Endothelial cell of umbilical vein (primary cell): ENCODE measurements around the gene SMPX. TPM values are rescaled to one million over a fixed set of nuclear protein-coding genes. Genes with fewer than 3 reads are reported as not detected.

Source experiments
- BruUV-seq: library from RNA; stranded (reverse); fragments of 400-500 nt; replicated peaks from 2 replicates; lab custom pipeline; 2021; lab: Mats Ljungman, UMichigan
- CTCF ChIA-PET: fragments of 300-600, 350-600 bp; sonication (Branson Sonifier 250); formaldehyde crosslinking; loops from one replicate; lab custom pipeline; 2021; ENCODE audit warnings: antibody characterized with exemption, inconsistent platforms; lab: Charles Lee
- POLR2A ChIA-PET: fragments of 300-600, 350-600 bp; sonication (Branson Sonifier 250); formaldehyde crosslinking; loops from one replicate; lab custom pipeline; 2021; ENCODE audit warnings: antibody characterized with exemption, inconsistent platforms; lab: Charles Lee
- DNase-seq: peaks from one replicate; pipeline ENCODE4 v3.0.0-alpha.2; 2011; ENCODE audit warnings: low read depth, low spot score
- FAIRE-seq: peaks from 2 replicates; lab custom pipeline; 2011; peaks lifted over from hg19 to GRCh38; lab: Jason Lieb, UNC
- H2AFZ ChIP-seq: 2 replicates; pipeline ENCODE4 v1.6.0; 2012; ENCODE audit warnings: low read depth, low read length, control low read depth, inconsistent platforms
- H3K27ac ChIP-seq: 2 replicates; pipeline ENCODE4 v1.5.1; 2011; ENCODE audit warnings: low read depth, mild to moderate bottlenecking, control low read depth, low read length, moderate library complexity; ENCODE audit not compliant: insufficient read depth
- H3K27me3 ChIP-seq, 2 experiments: 2 replicates each; pipeline versions ENCODE4 v1.6.0 to v1.6.1; 2011; ENCODE audit warnings: low read length in 2 of 2, mixed read lengths in 1 of 2; ENCODE audit not compliant: control insufficient read depth in 2 of 2, insufficient read depth in 2 of 2
- H3K36me3 ChIP-seq, 2 experiments: 2 replicates in 1 of 2; 3 replicates in 1 of 2; pipeline ENCODE4 v1.5.1; 2011; ENCODE audit warnings: low read length in 2 of 2, mild to moderate bottlenecking in 1 of 2, moderate library complexity in 1 of 2; ENCODE audit not compliant: control insufficient read depth in 2 of 2, insufficient read depth in 2 of 2; ENCODE audit errors: extremely low read depth in 1 of 2
- H3K4me1 ChIP-seq: 3 replicates; pipeline ENCODE4 v1.5.1; 2011; ENCODE audit warnings: mild to moderate bottlenecking, low read length; ENCODE audit not compliant: control insufficient read depth, insufficient read depth; ENCODE audit errors: extremely low read depth
- H3K4me2 ChIP-seq: 2 replicates; pipeline ENCODE4 v1.6.1; 2011; ENCODE audit warnings: low read length, control low read depth, mixed read lengths; ENCODE audit not compliant: insufficient read depth
- H3K4me3 ChIP-seq, 3 experiments: fragments of 200-600 bp in 1 of 3; sonication (generic), shearing (Covaris generic) in 1 of 3; replicated peaks in 1 of 3; 2 replicates each; pipeline ENCODE4 v1.5.1; 2011 to 2016; ENCODE audit warnings: control low read depth in 3 of 3, low read length in 3 of 3, mild to moderate bottlenecking in 2 of 3, inconsistent platforms in 1 of 3, low read depth in 1 of 3, moderate library complexity in 1 of 3; ENCODE audit not compliant: insufficient read depth in 1 of 3
- H3K79me2 ChIP-seq: 2 replicates; pipeline ENCODE4 v1.6.0; 2012; ENCODE audit warnings: low read length, inconsistent platforms; ENCODE audit not compliant: control insufficient read depth, insufficient read depth
- H3K9ac ChIP-seq: replicated peaks from 2 replicates; pipeline ENCODE3; 2011; ENCODE audit warnings: low read length, control low read depth; ENCODE audit not compliant: insufficient read depth; ENCODE audit errors: extremely low read depth
- H3K9me1 ChIP-seq: replicated peaks from 3 replicates; pipeline ENCODE4 v1.6.0; 2011; ENCODE audit warnings: mild to moderate bottlenecking, low read length; ENCODE audit not compliant: control insufficient read depth, insufficient read depth; ENCODE audit errors: extremely low read depth
- H3K9me3 ChIP-seq: replicated peaks from 2 replicates; pipeline ENCODE4 v1.5.1; 2012; ENCODE audit warnings: low read length, inconsistent platforms; ENCODE audit not compliant: control insufficient read depth, insufficient read depth
- H4K20me1 ChIP-seq: replicated peaks from 2 replicates; pipeline ENCODE3; 2011; ENCODE audit warnings: mild to moderate bottlenecking, low read length; ENCODE audit not compliant: control insufficient read depth, insufficient read depth; ENCODE audit errors: extremely low read depth
- EZH2 ChIP-seq: IDR thresholded peaks from 2 replicates; pipeline ENCODE4 v1.6.1; 2012; ENCODE audit warnings: borderline replicate concordance, low read depth, mild to moderate bottlenecking, moderate library complexity, low read length, inconsistent platforms; ENCODE audit not compliant: severe bottlenecking
- FOS ChIP-seq: IDR thresholded peaks from 2 replicates; pipeline ENCODE4 v1.6.1; 2011; ENCODE audit warnings: mild to moderate bottlenecking, low read length, moderate library complexity, borderline replicate concordance; ENCODE audit not compliant: insufficient read depth
- GATA2 ChIP-seq: IDR thresholded peaks from 2 replicates; pipeline ENCODE4 v1.7.0; 2011; ENCODE audit warnings: low read depth, mild to moderate bottlenecking, moderate library complexity, mixed read lengths, low read length; ENCODE audit not compliant: insufficient read length, insufficient read depth
- JUN ChIP-seq: IDR thresholded peaks from 2 replicates; pipeline ENCODE4 v1.6.1; 2011; ENCODE audit warnings: borderline replicate concordance, low read depth; ENCODE audit not compliant: insufficient read length, insufficient read depth
- MAX ChIP-seq: IDR thresholded peaks from 2 replicates; pipeline ENCODE4 v1.6.1; 2011; ENCODE audit not compliant: insufficient read depth, insufficient read length
- MYC ChIP-seq: IDR thresholded peaks from one replicate; pipeline ENCODE4 v1.6.1; 2011; ENCODE audit warnings: mild to moderate bottlenecking, low read depth, low read length
- POLR2A ChIP-seq: IDR thresholded peaks from 2 replicates; pipeline ENCODE4 v1.6.1; 2012; ENCODE audit warnings: low read depth, mild to moderate bottlenecking, control low read depth, low read length
- POLR2AphosphoS5 ChIP-seq: IDR thresholded peaks from 2 replicates; pipeline ENCODE4 v1.6.1; 2012; ENCODE audit warnings: low read depth, mild to moderate bottlenecking, control low read depth, low read length, moderate library complexity; ENCODE audit not compliant: insufficient read depth
- dilution Hi-C: fragments of 300-500 bp; cut with MboI; formaldehyde crosslinking; loops from one replicate; pipeline ENCODE4 v1.15.0; 2019; ENCODE audit warnings: low sequenced_read_pairs; ENCODE audit not compliant: extremely low pct_ligation_motif_present
- intact Hi-C: fragments of 100-400 bp; cut with micrococcal nuclease; formaldehyde crosslinking; loops from one replicate; pipeline ENCODE4 v1.10.0; 2022
- polyA plus RNA-seq, 4 experiments: library from polyadenylated mRNA; depleted of rRNA in 3 of 4; stranded (reverse) in 3 of 4; unstranded in 1 of 4; fragments of >200 nt; gene quantifications; 2 replicates each; pipeline versions ENCODE4 v1.2.1 to v1.2.3, GENCODE V29; 2011 to 2012; ENCODE audit warnings: missing spikeins in 1 of 4
- total RNA-seq: library from RNA; stranded (reverse); gene quantifications from 2 replicates; pipeline ENCODE4 v1.2.3, GENCODE V29; 2021
- TF ChIP-seq, protein P1 (sequence below), 2 donors: IDR thresholded peaks; 1 replicate in 1 of 2; 2 replicates in 1 of 2; pipeline ENCODE4 v1.5.1; 2011; ENCODE audit warnings: low read length in 2 of 2, mild to moderate bottlenecking in 2 of 2, moderate library complexity in 2 of 2, control low read depth in 1 of 2, inconsistent platforms in 1 of 2, low read depth in 1 of 2; ENCODE audit not compliant: insufficient read depth in 1 of 2; ENCODE audit errors: extremely low read depth in 1 of 2

SMPX gene
- total and polyA plus RNA-seq, 2 donors (not counting 3 experiments of a cell fraction or from before 2014, with no cell fraction given) = not detected

DNA sequence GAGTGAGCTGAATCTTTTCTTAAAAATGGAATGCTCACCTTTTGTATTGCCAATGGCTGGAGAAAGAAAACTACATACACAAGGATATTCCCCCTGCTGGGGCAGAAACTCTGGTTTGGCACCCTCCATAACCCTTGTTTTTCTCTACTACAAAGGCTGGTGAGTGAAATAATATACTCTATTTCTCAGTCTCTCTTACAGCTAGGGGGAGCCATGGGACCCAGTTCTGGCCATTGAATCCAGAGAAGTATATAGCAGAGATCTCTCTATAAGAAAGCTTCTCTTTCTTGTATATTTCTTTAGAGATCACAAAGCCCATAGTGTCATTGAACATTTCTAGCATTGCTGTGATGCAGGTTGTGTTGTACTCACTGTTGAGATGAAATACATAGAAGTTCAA is 49.8 kb downstream of the SMPX start:
- TF ChIP-seq GATA2 (no peak), POLR2A (no peak), POLR2AphosphoS5 (no peak), JUN (no peak)
- TF ChIP-seq, protein P1, sequence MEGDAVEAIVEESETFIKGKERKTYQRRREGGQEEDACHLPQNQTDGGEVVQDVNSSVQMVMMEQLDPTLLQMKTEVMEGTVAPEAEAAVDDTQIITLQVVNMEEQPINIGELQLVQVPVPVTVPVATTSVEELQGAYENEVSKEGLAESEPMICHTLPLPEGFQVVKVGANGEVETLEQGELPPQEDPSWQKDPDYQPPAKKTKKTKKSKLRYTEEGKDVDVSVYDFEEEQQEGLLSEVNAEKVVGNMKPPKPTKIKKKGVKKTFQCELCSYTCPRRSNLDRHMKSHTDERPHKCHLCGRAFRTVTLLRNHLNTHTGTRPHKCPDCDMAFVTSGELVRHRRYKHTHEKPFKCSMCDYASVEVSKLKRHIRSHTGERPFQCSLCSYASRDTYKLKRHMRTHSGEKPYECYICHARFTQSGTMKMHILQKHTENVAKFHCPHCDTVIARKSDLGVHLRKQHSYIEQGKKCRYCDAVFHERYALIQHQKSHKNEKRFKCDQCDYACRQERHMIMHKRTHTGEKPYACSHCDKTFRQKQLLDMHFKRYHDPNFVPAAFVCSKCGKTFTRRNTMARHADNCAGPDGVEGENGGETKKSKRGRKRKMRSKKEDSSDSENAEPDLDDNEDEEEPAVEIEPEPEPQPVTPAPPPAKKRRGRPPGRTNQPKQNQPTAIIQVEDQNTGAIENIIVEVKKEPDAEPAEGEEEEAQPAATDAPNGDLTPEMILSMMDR (IDR thresholded peaks at IDR 0.05; ENCODE audit: extremely low read depth in 1 of 2, insufficient read depth in 1 of 2, low read depth in 1 of 2, low read length in 2 of 2) = no peak
- Histone ChIP-seq H4K20me1 (no peaks in the 10 kb centered on the region), H3K4me2 (no peak overlapping the region), H3K9me1 (no peaks in the 10 kb centered on the region), H3K9ac (no peak overlapping the region), H3K79me2 (no peaks in the 10 kb centered on the region), H3K36me3 (no peaks in the 10 kb centered on the region), H3K4me1 (no peaks in the 10 kb centered on the region), H3K27ac (no peak overlapping the region), H3K4me3 (no peak overlapping the region), H3K9me3 (no peaks in the 10 kb centered on the region), H3K27me3 (no peaks in the 10 kb centered on the region), H2AFZ (no peak overlapping the region)
- CTCF ChIA-PET = interaction anchor here (0.7 to 0.9 kb wide), 2 partner anchors 12 to 267 kb away, joined by 4 read pairs; no protein-coding TSS in a partner anchor
- no peak for FAIRE-seq
- DNase-seq = no peak
- intact Hi-C loops (no loop called here), dilution Hi-C loops (no loop called here)
- POLR2A ChIA-PET = no interaction called here
- BruUV-seq = no TSS peak

GRCh38 chrX:21705225-21705624 is 52.7 kb downstream of the SMPX start:
- no peaks in the 10 kb centered on the region for H3K27me3 ChIP-seq
- H3K4me2 ChIP-seq = no peak overlapping the region
- H3K79me2 ChIP-seq = no peaks in the 10 kb centered on the region
- ChIA-PET CTCF (no interaction called here), POLR2A (no interaction called here)
- no peak overlapping the region for H3K9ac ChIP-seq
- H4K20me1 ChIP-seq = no peaks in the 10 kb centered on the region
- no peak overlapping the region for H2AFZ ChIP-seq
- DNase-seq = no peak
- FAIRE-seq = no peak
- no peaks in the 10 kb centered on the region for H3K9me1 ChIP-seq
- intact Hi-C loops = no loop called here
- BruUV-seq = no TSS peak
- TF ChIP-seq POLR2AphosphoS5 = no peak
- no peak for TF ChIP-seq GATA2
- TF ChIP-seq MYC = no peak
- no peak for TF ChIP-seq FOS
- TF ChIP-seq POLR2A = no peak
- TF ChIP-seq, protein P1 (IDR thresholded peaks at IDR 0.05; ENCODE audit: extremely low read depth in 1 of 2, insufficient read depth in 1 of 2, low read depth in 1 of 2, low read length in 2 of 2) = no peak
- no peak for TF ChIP-seq EZH2
- TF ChIP-seq MAX = no peak
- no peak for TF ChIP-seq JUN
- H3K4me1 ChIP-seq = no peaks in the 10 kb centered on the region
- dilution Hi-C loops = no loop called here
- no peaks in the 10 kb centered on the region for H3K9me3 ChIP-seq
- H3K4me3 ChIP-seq = no peak overlapping the region
- H3K27ac ChIP-seq = no peak overlapping the region
- H3K36me3 ChIP-seq = no peaks in the 10 kb centered on the region
